Panc1 (cell line): ENCODE results near the gene ATP9A. TPM values are rescaled to one million over a fixed set of nuclear protein-coding genes. Genes with fewer than 3 reads are reported as not detected.

ENCODE experiments used
- ATAC-seq: fragments of 200-7000 bp; cut with Tn5 transposase; 2 replicates; pipeline ENCODE4 v1.9.1; 2020; ENCODE audit warnings: mild to moderate bottlenecking, moderate library complexity
- BruUV-seq: library from RNA; stranded (reverse); fragments of 400-500 nt; replicated peaks from 2 replicates; lab custom pipeline; 2021; lab: Mats Ljungman, UMichigan
- CTCF ChIA-PET: fragments of 300-600 bp; sonication (Branson Sonifier 250); formaldehyde crosslinking; loops from one replicate; lab custom pipeline; 2022; ENCODE audit warnings: antibody characterized with exemption; lab: Charles Lee
- POLR2A ChIA-PET: fragments of 300-600 bp; sonication (Branson Sonifier 250); formaldehyde crosslinking; loops from one replicate; lab custom pipeline; 2022; ENCODE audit warnings: antibody characterized with exemption; lab: Charles Lee
- DNase-seq: peaks from one replicate; pipeline ENCODE4 v3.0.0-alpha.2; 2010; ENCODE audit warnings: low read depth, low spot score
- H3K27ac ChIP-seq: 2 replicates; pipeline ENCODE4 v1.5.1; 2011; ENCODE audit warnings: mild to moderate bottlenecking, low read length, inconsistent platforms
- H3K27me3 ChIP-seq: fragments of 200-500 bp; sonication (Bioruptor generic); 2 replicates; pipeline ENCODE4 v1.6.0; 2014; ENCODE audit warnings: low read length, inconsistent platforms; ENCODE audit not compliant: control insufficient read depth, insufficient read depth
- H3K36me3 ChIP-seq: fragments of 200-500 bp; sonication (Bioruptor generic); 2 replicates; pipeline ENCODE4 v1.5.1; 2014; ENCODE audit warnings: inconsistent platforms, mild to moderate bottlenecking, low read length, moderate library complexity; ENCODE audit not compliant: control insufficient read depth, insufficient read depth
- H3K4me1 ChIP-seq: 2 replicates; pipeline ENCODE4 v1.5.1; 2011; ENCODE audit warnings: inconsistent platforms, mild to moderate bottlenecking, low read length, moderate library complexity; ENCODE audit not compliant: control insufficient read depth, insufficient read depth
- H3K4me3 ChIP-seq, 2 experiments: 2 replicates each; pipeline ENCODE4 v1.5.1; 2011 to 2012; ENCODE audit warnings: low read depth in 2 of 2, low read length in 2 of 2, mild to moderate bottlenecking in 2 of 2, inconsistent platforms in 1 of 2, moderate library complexity in 1 of 2
- H3K9me3 ChIP-seq: fragments of 200-500 bp; sonication (Bioruptor generic); 2 replicates; pipeline ENCODE4 v1.5.1; 2014; ENCODE audit warnings: low read depth, mild to moderate bottlenecking, inconsistent platforms, low read length, moderate library complexity; ENCODE audit not compliant: control insufficient read depth, insufficient read depth
- CTCF ChIP-seq: fragments of 450-650 bp; IDR thresholded peaks from 2 replicates; pipeline ENCODE4 v1.5.1; 2017; ENCODE audit warnings: mild to moderate bottlenecking
- POLR2AphosphoS5 ChIP-seq: IDR thresholded peaks from 2 replicates; pipeline ENCODE4 v1.6.1; 2012; ENCODE audit warnings: mild to moderate bottlenecking, low read depth, low read length, moderate library complexity
- REST ChIP-seq, 2 experiments: IDR thresholded peaks; 2 replicates each; pipeline ENCODE4 v1.6.1; 2011 to 2012; ENCODE audit warnings: low read depth in 2 of 2, control low read depth in 1 of 2, low read length in 1 of 2, mild to moderate bottlenecking in 1 of 2, moderate library complexity in 1 of 2; ENCODE audit not compliant: insufficient read depth in 1 of 2
- SIN3A ChIP-seq: IDR thresholded peaks from 2 replicates; pipeline ENCODE4 v1.6.1; 2012; ENCODE audit warnings: low read depth, mild to moderate bottlenecking, low read length, moderate library complexity, borderline replicate concordance; ENCODE audit not compliant: insufficient read depth
- TCF7L2 ChIP-seq: IDR thresholded peaks from 2 replicates; pipeline ENCODE4 v1.6.1; 2011; ENCODE audit warnings: mild to moderate bottlenecking, low read depth, low read length, inconsistent platforms
- in situ Hi-C: cut with HindIII; loops from 2 replicates; pipeline ENCODE4 v1.10.0; 2016; ENCODE audit warnings: low sequenced_read_pairs, low pct_unique_long_range_greater_than_20kb
- intact Hi-C: fragments of 100-400 bp; cut with micrococcal nuclease; formaldehyde crosslinking; loops from one replicate; pipeline ENCODE4 v1.10.0; 2022; ENCODE audit not compliant: unreplicated experiment
- total RNA-seq: library from RNA; stranded (reverse); gene quantifications from one replicate; pipeline ENCODE4 v1.2.1, GENCODE V29; 2021; ENCODE audit not compliant: unreplicated experiment

ATP9A gene
- total RNA-seq, 1 experiment from 2014 or later: 8.7 TPM

GRCh38 chr20:51634257-51634656 lies 133.9 kb downstream of the ATP9A start:
- in situ Hi-C loops (no loop called here), intact Hi-C loops (no loop called here)
- Histone ChIP-seq H3K27me3 (no peaks in the 10 kb centered on the region), H3K9me3 (no peaks in the 10 kb centered on the region), H3K4me3 (no peak overlapping the region), H3K36me3 (no peaks in the 10 kb centered on the region), H3K4me1 (peaks cover 15% of the 10 kb centered on the region), H3K27ac (no peak overlapping the region)
- no peak for ATAC-seq
- CTCF ChIA-PET: no interaction called here
- no peak for TF ChIP-seq POLR2AphosphoS5
- no peak for TF ChIP-seq TCF7L2
- no peak for TF ChIP-seq CTCF
- no peak for TF ChIP-seq SIN3A
- no peak for TF ChIP-seq REST (IDR thresholded peaks at IDR 0.05; ENCODE audit: insufficient read depth in 1 of 2, low read depth in 2 of 2, low read length in 1 of 2)
- POLR2A ChIA-PET: no interaction called here
- no peak for DNase-seq
- no TSS peak for BruUV-seq

- no peak for ATAC-seq
- Histone ChIP-seq H3K4me3 (no peak overlapping the region), H3K9me3 (no peaks in the 10 kb centered on the region), H3K36me3 (no peaks in the 10 kb centered on the region), H3K27ac (no peak overlapping the region), H3K4me1 (peaks cover 12% of the 10 kb centered on the region), H3K27me3 (no peaks in the 10 kb centered on the region)
- in situ Hi-C loops (no loop called here), intact Hi-C loops (no loop called here)
- ChIA-PET POLR2A (no interaction called here), CTCF (no interaction called here)
- BruUV-seq: no TSS peak
- TF ChIP-seq CTCF (no peak), TCF7L2 (no peak)
- no peak for DNase-seq
Observed at GRCh38 chr20:51633430-51633829, 134.8 kb downstream of the ATP9A start.

- no peaks in the 10 kb centered on the region for H3K27me3 ChIP-seq
- peaks cover 12% of the 10 kb centered on the region for H3K4me1 ChIP-seq
- no peak overlapping the region; the same call in 1 of the 2 replicates for H3K27ac ChIP-seq
- H3K9me3 ChIP-seq: no peaks in the 10 kb centered on the region
- POLR2A ChIA-PET: no interaction called here
- intact Hi-C loops: no loop called here
- no peak for ATAC-seq
- H3K4me3 ChIP-seq: no peak overlapping the region
- in situ Hi-C loops: no loop called here
- no peaks in the 10 kb centered on the region for H3K36me3 ChIP-seq
- TF ChIP-seq SIN3A (no peak), CTCF (no peak), POLR2AphosphoS5 (no peak), TCF7L2 (no peak), REST (IDR thresholded peaks at IDR 0.05; ENCODE audit: insufficient read depth in 1 of 2, low read depth in 2 of 2, low read length in 1 of 2) (no peak)
- DNase-seq: no peak
- no TSS peak for BruUV-seq
- CTCF ChIA-PET: no interaction called here
Observed at GRCh38 chr20:51631953-51632352, 136.2 kb downstream of the ATP9A start.
